ENCODE measurements around the gene FEZ2.

DNA sequence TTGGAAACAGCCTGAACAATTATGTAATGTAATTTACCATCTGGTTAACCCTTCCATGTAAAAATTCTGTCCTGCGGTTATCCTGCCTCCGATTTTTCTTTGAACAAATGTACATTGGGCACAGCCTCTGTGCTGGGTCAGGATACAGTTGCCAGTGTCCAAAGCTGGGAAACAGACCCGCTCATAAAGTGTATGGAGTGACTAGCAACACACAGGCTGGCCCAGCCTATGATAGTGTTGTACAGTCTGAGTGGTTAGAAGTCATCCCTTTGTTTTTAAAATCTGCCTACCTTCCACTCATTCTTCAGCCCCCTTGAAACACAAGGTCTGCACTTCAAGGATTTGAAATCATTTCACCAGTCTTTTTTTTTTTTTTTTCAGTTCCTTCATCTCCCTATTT, 50.1 kb downstream of the FEZ2 start:
- TF ChIP-seq SP1 (IDR thresholded peaks at IDR 0.05): no peak
- TF ChIP-seq FOXM1 (IDR thresholded peaks at IDR 0.05; ENCODE audit: borderline replicate concordance): no peak
- TF ChIP-seq LEF1 (IDR thresholded peaks at IDR 0.05; ENCODE audit: borderline replicate concordance): no peak
- no peak for TF ChIP-seq ELF4 (IDR thresholded peaks at IDR 0.05)
- no peak for TF ChIP-seq CTBP1 (IDR thresholded peaks at IDR 0.05; ENCODE audit: borderline replicate concordance)
- TF ChIP-seq BHLHE40 (IDR thresholded peaks at IDR 0.05; ENCODE audit: borderline replicate concordance): no peak
- no peak for TF ChIP-seq ZNF384 (IDR thresholded peaks at IDR 0.05)
- no peak for TF ChIP-seq SUZ12 (IDR thresholded peaks at IDR 0.05)
- TF ChIP-seq L3MBTL2 (conservative IDR thresholded peaks at IDR 0.05): no peak
- no peak for TF ChIP-seq FOXA1 (IDR thresholded peaks at IDR 0.05)
- TF ChIP-seq ARNT (IDR thresholded peaks at IDR 0.05): no peak
- TF ChIP-seq NFRKB (IDR thresholded peaks at IDR 0.05): no peak

All from HEK293T (cell line).